Stimulated activated naive CD4-positive, alpha-beta T cell (primary cell): ENCODE data around the gene KISS1R.
"Not testable (repeated sequence)": the region's sequence is repeated elsewhere in the genome, so short reads cannot be mapped to it uniquely, and the experiment has no call there.

Experiments used
- DNase-seq, 6 experiments: peaks; one replicate each; lab custom pipeline; 2025; lab: John Stamatoyannopoulos, UW

KISS1R gene

GRCh38 chr19:917323-918151 is at the start of gene KISS1R:
Gene KISS1R, plus strand, starts transcription at chr19:917333. Its CDS starts 170 bp downstream, at chr19:917503.
- DNase-seq: peak in 3 of 6 experiments; percentile 24 to 53 (median 33)

DNA sequence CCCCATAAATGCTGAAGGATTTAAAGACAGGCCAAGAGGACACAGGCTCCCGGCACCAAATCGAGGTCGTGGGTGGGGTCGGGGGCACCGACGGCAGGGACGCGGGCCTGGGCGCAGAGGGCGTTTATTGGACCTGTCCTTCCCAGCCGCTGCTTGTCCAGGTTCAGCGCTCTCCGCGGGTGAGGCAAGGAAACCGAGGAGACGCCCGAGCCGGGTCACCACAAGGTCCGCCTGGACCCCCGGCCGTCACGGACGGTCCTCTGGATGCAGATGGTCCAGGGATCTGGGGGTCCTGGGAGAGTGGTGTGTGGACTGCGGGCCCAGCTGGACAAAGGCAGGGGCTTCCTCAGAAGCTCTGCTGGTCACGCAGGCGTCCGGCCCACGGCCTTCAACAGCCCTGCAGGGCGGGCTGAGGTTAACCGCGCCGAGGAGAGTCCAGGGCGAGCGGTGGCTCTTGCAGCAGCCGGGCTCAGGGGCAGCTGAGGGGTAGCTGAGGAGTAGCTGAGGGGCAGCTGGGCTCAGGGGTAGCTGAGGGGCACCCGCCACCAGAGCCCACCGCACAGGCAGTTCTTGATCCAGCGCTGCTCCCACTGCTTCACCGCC is 49.2 kb upstream of the KISS1R start:
- DNase-seq: no peak

- DNase-seq: no peak
Observed at GRCh38 chr19:868458-869244, 48.5 kb upstream of the KISS1R start.

- no peak for DNase-seq
Observed at GRCh38 chr19:869245-870177, 47.6 kb upstream of the KISS1R start.

DNA sequence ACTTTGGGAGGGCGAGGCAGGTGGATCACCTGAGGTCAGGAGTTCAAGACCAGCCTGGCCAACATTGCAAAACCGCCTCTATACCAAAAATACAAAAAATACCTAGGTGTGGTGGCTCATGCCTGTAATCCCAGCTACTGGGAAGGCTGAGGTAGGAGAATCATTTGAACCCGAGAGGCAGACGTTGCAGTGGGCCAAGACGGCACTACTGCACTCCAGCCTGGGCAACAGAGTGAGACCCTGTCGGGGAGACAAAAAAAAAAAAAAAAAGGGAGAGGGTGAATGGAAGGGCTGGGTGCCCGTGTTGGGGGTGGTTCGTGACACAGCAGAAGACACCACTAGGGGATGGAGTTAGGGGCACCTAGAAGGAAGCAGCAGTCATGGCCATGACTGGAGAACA is 46.8 kb upstream of the KISS1R start:
- no peak for DNase-seq

- no peak for DNase-seq
Observed at GRCh38 chr19:870963-871401, 46.2 kb upstream of the KISS1R start.

GRCh38 chr19:871446-872265 is 45.5 kb upstream of the KISS1R start:
- DNase-seq: peak in 4 of 6 experiments; percentile 13 to 67 (median 42)

GRCh38 chr19:872266-872951 is 44.7 kb upstream of the KISS1R start:
- DNase-seq: peak; percentile 54 to 90 (median 78)

- peak; percentile 62 to 88 (median 70) for DNase-seq
Observed at GRCh38 chr19:873084-873483, 44.0 kb upstream of the KISS1R start.

DNA sequence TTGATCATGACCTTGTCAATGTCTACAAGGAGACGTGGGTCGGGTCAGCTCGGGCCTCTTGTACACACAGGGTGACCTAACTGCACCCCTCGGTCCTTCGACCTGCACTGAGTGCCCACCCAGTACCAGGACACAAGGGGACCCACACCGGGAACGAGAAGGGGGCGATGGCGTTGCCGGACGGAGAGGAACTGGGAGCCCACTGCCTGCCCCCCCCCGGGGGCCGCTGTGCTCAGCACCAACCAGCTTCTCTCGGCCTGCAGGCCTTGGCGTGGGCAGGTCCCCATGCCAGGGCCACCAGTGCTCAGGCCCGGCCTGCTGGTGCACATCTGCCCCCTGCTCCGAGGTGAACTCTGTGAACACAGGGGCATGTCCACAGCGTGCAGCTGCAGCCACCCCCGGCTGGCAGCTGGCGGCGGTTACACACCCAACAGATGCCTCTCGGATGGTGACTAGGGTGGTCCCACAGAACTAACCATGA is 43.5 kb upstream of the KISS1R start:
- DNase-seq: no peak

GRCh38 chr19:875265-875879 is 41.8 kb upstream of the KISS1R start:
- no peak for DNase-seq

- no peak for DNase-seq
Observed at GRCh38 chr19:876089-876488, 41.0 kb upstream of the KISS1R start.

DNA sequence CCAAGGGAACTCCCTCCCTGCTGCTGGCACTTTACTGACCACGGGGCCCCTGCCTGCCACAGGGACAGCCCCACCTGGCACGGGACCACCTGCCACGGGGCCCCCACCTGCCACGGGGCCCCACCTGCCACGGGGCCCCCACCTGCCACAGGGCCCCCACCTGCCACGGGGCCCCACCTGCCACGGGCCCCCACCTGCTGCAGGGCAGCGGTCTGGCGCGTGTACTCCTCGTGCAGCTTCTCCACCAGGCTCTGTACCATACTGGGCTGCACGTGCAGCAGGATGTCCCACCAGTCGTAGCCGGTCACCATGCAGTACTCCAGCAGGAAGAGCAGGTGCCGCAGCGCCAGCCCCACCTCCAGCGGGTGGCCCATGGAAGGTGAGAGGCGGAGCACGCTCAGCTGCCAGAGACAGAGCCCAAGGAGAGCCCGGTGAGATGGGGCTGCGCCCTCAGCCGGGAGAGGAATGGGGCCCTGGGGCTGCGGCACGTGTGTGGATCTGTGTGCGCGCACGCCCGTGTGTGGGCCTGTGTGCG is 40.3 kb upstream of the KISS1R start:
- no peak for DNase-seq

- DNase-seq: not testable (repeated sequence)
Observed at GRCh38 chr19:877992-878660, 39.0 kb upstream of the KISS1R start.

DNA sequence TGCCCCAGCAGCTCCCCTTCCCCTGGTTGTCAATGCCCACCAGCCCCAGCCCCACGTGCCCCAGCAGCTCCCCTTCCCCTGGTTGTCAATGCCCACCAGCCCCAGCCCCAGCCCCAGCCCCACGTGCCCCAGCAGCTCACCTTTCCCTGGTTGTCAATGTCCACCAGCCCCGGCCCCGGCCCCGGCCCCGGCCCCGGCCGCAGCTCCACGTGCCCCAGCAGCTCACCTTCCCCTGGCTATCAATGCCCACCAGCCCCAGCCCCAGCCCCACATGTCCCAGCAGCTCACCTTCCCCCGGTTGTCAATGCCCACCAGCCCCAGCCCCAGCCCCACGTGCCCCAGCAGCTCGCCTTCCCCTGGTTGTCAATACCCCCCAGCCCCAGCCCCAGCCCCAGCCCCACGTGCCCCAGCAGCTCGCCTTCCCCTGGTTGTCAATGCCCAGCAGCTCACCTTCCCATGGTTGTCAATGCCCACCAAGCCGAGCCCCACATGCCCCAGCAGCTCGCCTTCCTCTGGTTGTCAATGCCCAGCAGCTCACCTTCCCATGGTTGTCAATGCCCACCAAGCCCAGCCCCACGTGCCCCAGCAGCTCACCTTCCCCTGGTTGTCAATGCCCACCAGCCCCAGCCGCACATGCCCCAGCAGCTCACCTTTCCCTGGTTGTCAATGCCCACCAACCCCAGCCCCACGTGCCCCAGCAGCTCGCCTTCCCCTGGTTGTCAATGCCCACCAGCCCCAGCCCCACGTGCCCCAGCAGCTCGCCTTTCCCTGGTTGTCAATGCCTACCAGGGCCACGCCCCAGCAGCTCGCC is 38.2 kb upstream of the KISS1R start:
- not testable (repeated sequence) for DNase-seq

GRCh38 chr19:879711-880438 is 37.3 kb upstream of the KISS1R start:
- DNase-seq: no peak
